HCT116 (cell line): ENCODE measurements around the gene IL1RAPL1.

Experiments used
- CTCF ChIP-seq, 3 experiments: fragments of 200-600 bp in 1 of 3; sonication (generic) in 1 of 3; IDR thresholded peaks in 2 of 3; conservative IDR thresholded peaks in 1 of 3; 2 replicates each; pipeline ENCODE4 v1.5.1; 2012 to 2017; ENCODE audit warnings: low read depth in 2 of 3, low read length in 2 of 3, antibody characterized with exemption in 1 of 3, borderline replicate concordance in 1 of 3, control low read depth in 1 of 3, mild to moderate bottlenecking in 1 of 3, mixed read lengths in 1 of 3, mixed run types in 1 of 3, moderate library complexity in 1 of 3; ENCODE audit not compliant: insufficient read depth in 1 of 3
- EZH2 ChIP-seq: fragments of 200-600 bp; sonication (generic); IDR thresholded peaks from 2 replicates; pipeline ENCODE4 v1.6.1; 2017; ENCODE audit warnings: antibody characterized with exemption, mixed run types
- ZBTB33 ChIP-seq: IDR thresholded peaks from 2 replicates; pipeline ENCODE4 v1.6.1; 2011; ENCODE audit warnings: mild to moderate bottlenecking, low read length, moderate library complexity; ENCODE audit not compliant: insufficient replicate concordance; ENCODE audit errors: extremely low read depth

- no peak for TF ChIP-seq CTCF (IDR thresholded peaks at IDR 0.05 in 2 of 3, conservative IDR thresholded peaks at IDR 0.05 in 1 of 3; ENCODE audit: borderline replicate concordance in 1 of 3, insufficient read depth in 1 of 3, low read depth in 2 of 3, low read length in 2 of 3)
- TF ChIP-seq EZH2: no peak
- no peak for TF ChIP-seq ZBTB33
These were observed 1404.8 kb downstream of the IL1RAPL1 start for GRCh38 chrX:29992083-29992482.
